ENCODE results near the gene MC4R.

DNA sequence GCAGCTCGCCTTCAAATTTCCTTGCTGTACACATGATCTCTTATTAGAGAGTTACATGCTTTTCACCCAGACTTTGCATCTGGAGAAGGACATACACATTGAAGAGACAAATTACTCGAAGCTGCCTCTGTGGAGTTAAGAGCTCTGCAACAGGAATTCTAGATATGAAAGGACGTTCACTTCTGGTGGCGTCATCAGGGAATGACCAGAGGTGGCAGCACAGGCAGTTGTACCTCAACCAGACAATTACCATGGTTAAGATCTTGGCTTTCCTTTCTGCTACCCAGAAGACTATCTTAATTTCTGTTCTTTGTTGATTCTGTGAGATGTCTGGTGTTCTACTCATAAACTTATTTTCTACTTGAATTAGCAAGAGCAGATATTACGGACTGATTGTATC lies 39.1 kb upstream of the MC4R start:
- TF ChIP-seq, protein P1, sequence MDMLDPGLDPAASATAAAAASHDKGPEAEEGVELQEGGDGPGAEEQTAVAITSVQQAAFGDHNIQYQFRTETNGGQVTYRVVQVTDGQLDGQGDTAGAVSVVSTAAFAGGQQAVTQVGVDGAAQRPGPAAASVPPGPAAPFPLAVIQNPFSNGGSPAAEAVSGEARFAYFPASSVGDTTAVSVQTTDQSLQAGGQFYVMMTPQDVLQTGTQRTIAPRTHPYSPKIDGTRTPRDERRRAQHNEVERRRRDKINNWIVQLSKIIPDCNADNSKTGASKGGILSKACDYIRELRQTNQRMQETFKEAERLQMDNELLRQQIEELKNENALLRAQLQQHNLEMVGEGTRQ (CRISPR knock-in tag; IDR thresholded peaks at IDR 0.05) = no peak
- TF ChIP-seq, protein P2, sequence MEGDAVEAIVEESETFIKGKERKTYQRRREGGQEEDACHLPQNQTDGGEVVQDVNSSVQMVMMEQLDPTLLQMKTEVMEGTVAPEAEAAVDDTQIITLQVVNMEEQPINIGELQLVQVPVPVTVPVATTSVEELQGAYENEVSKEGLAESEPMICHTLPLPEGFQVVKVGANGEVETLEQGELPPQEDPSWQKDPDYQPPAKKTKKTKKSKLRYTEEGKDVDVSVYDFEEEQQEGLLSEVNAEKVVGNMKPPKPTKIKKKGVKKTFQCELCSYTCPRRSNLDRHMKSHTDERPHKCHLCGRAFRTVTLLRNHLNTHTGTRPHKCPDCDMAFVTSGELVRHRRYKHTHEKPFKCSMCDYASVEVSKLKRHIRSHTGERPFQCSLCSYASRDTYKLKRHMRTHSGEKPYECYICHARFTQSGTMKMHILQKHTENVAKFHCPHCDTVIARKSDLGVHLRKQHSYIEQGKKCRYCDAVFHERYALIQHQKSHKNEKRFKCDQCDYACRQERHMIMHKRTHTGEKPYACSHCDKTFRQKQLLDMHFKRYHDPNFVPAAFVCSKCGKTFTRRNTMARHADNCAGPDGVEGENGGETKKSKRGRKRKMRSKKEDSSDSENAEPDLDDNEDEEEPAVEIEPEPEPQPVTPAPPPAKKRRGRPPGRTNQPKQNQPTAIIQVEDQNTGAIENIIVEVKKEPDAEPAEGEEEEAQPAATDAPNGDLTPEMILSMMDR (IDR thresholded peaks at IDR 0.05) = 0 out of 2 replicates have a peak, but pooled peaks have one; percentile 9
- TF ChIP-seq JUN (CRISPR knock-in tag; IDR thresholded peaks at IDR 0.05) = no peak
- TF ChIP-seq FOXJ3 (CRISPR knock-in tag; IDR thresholded peaks at IDR 0.05; ENCODE audit: borderline replicate concordance) = no peak
- no peak for TF ChIP-seq ZNF121 (CRISPR knock-in tag; IDR thresholded peaks at IDR 0.05)
- TF ChIP-seq, protein P3, sequence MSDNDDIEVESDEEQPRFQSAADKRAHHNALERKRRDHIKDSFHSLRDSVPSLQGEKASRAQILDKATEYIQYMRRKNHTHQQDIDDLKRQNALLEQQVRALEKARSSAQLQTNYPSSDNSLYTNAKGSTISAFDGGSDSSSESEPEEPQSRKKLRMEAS (CRISPR knock-in tag; IDR thresholded peaks at IDR 0.05) = no peak
- no peak for TF ChIP-seq FOXK1 (CRISPR knock-in tag; IDR thresholded peaks at IDR 0.05)
- no peak for TF ChIP-seq ZNF416 (CRISPR knock-in tag; IDR thresholded peaks at IDR 0.05)
- no peak for TF ChIP-seq NR2C2 (CRISPR knock-in tag; IDR thresholded peaks at IDR 0.05)
- TF ChIP-seq ATF1 (CRISPR knock-in tag; IDR thresholded peaks at IDR 0.05) = no peak
- no peak for TF ChIP-seq ESRRA (CRISPR knock-in tag; IDR thresholded peaks at IDR 0.05; ENCODE audit: borderline replicate concordance)
- TF ChIP-seq PRDM15 (CRISPR knock-in tag; IDR thresholded peaks at IDR 0.05) = no peak
- TF ChIP-seq GABPB1 (CRISPR knock-in tag; IDR thresholded peaks at IDR 0.05) = no peak

Data from WTC11 (cell line).